Subcutaneous abdominal adipose tissue (tissue), 5 donors: Measurements from ENCODE around the gene DLD.
"Not testable (repeated sequence)": the region's sequence is repeated elsewhere in the genome, so short reads cannot be mapped to it uniquely, and the experiment has no call there.

Experiments
- H3K27ac ChIP-seq: one replicate; pipeline ENCODE4 v1.7.0; 2013; ENCODE audit warnings: low read depth, mild to moderate bottlenecking, inconsistent platforms, low read length, moderate library complexity
- H3K27me3 ChIP-seq, 5 donors: one replicate each; pipeline ENCODE4 v1.7.0; 2013; ENCODE audit warnings: low read length in 5 of 5, inconsistent platforms in 1 of 5; ENCODE audit not compliant: control insufficient read depth in 5 of 5, insufficient read depth in 4 of 5
- H3K36me3 ChIP-seq, 5 donors: one replicate each; pipeline ENCODE4 v1.7.0; 2013; ENCODE audit warnings: low read length in 5 of 5; ENCODE audit not compliant: control insufficient read depth in 5 of 5, insufficient read depth in 5 of 5
- H3K4me1 ChIP-seq, 5 donors: one replicate each; pipeline ENCODE4 v1.7.0; 2013; ENCODE audit warnings: low read length in 5 of 5, mild to moderate bottlenecking in 3 of 5, moderate library complexity in 1 of 5; ENCODE audit not compliant: control insufficient read depth in 5 of 5, insufficient read depth in 5 of 5
- H3K4me3 ChIP-seq, 5 donors: one replicate each; pipeline ENCODE4 v1.7.0; 2013; ENCODE audit warnings: low read length in 5 of 5, low read depth in 1 of 5
- H3K9ac ChIP-seq, 5 donors: one replicate each; pipeline ENCODE4 v1.7.0; 2013; ENCODE audit warnings: low read length in 5 of 5, mild to moderate bottlenecking in 4 of 5, moderate library complexity in 3 of 5
- H3K9me3 ChIP-seq, 5 donors: one replicate each; pipeline ENCODE4 v1.7.0; 2013; ENCODE audit warnings: low read length in 5 of 5; ENCODE audit not compliant: control insufficient read depth in 5 of 5
- donor health status: healthy.
- donor health status: healthy.
- donor health status: healthy.
- donor health status: healthy.
- donor health status: healthy.

The DLD gene

GRCh38 chr7:107951172-107951787 lies 60.3 kb downstream of the DLD start:
- H3K27me3 ChIP-seq, result no peaks in the 10 kb centered on the region
- H3K9ac ChIP-seq, result no peak overlapping the region
- H3K9me3 ChIP-seq, result no peaks in the 10 kb centered on the region
- peaks cover 0 to 34% (median 21%) of the 10 kb centered on the region in 5 donors for H3K4me1 ChIP-seq
- H3K27ac ChIP-seq, result no peak overlapping the region
- H3K4me3 ChIP-seq, result no peak overlapping the region
- peaks cover 4 to 65% (median 51%) of the 10 kb centered on the region in 5 donors for H3K36me3 ChIP-seq

- Histone ChIP-seq H3K4me1 (peaks cover 0 to 30% (median 21%) of the 10 kb centered on the region in 5 donors), H3K27me3 (no peaks in the 10 kb centered on the region), H3K4me3 (no peak overlapping the region), H3K9me3 (no peaks in the 10 kb centered on the region), H3K27ac (no peak overlapping the region), H3K9ac (no peak overlapping the region), H3K36me3 (peaks cover 4 to 66% (median 52%) of the 10 kb centered on the region in 5 donors)
These were observed 60.9 kb downstream of the DLD start for GRCh38 chr7:107951896-107952295.

- no peak overlapping the region for H3K4me3 ChIP-seq
- H3K9ac ChIP-seq, result no peak overlapping the region
- H3K36me3 ChIP-seq, result peaks cover 4 to 59% (median 43%) of the 10 kb centered on the region in 5 donors
- H3K27ac ChIP-seq, result peak overlapping the region; percentile 47
- peaks cover 0 to 36% (median 30%) of the 10 kb centered on the region in 5 donors for H3K4me1 ChIP-seq
- H3K9me3 ChIP-seq, result no peaks in the 10 kb centered on the region
- H3K27me3 ChIP-seq, result no peaks in the 10 kb centered on the region
These were observed 62.4 kb downstream of the DLD start for GRCh38 chr7:107953265-107953923.

GRCh38 chr7:107953924-107954303 lies 62.9 kb downstream of the DLD start:
- Histone ChIP-seq H3K27me3 (no peaks in the 10 kb centered on the region), H3K9ac (no peak overlapping the region), H3K4me1 (peaks cover 0 to 36% (median 31%) of the 10 kb centered on the region in 5 donors), H3K4me3 (no peak overlapping the region), H3K27ac (peak overlapping the region; percentile 47), H3K36me3 (peaks cover 4 to 58% (median 47%) of the 10 kb centered on the region in 5 donors), H3K9me3 (no peaks in the 10 kb centered on the region)

- Histone ChIP-seq H3K36me3 (peaks cover 4 to 69% (median 61%) of the 10 kb centered on the region in 5 donors), H3K9me3 (no peaks in the 10 kb centered on the region), H3K4me1 (peaks cover 4 to 43% (median 37%) of the 10 kb centered on the region in 5 donors), H3K9ac (no peak overlapping the region), H3K27me3 (no peaks in the 10 kb centered on the region), H3K27ac (no peak overlapping the region), H3K4me3 (no peak overlapping the region)
These were observed 64.4 kb downstream of the DLD start for GRCh38 chr7:107955394-107955793.

GRCh38 chr7:107956950-107957349 lies 66.0 kb downstream of the DLD start:
- H3K9ac ChIP-seq, H3K4me3 ChIP-seq, H3K9me3 ChIP-seq, H3K27me3 ChIP-seq: not testable (repeated sequence)
- peak overlapping the region; percentile 79 for H3K27ac ChIP-seq
- H3K4me1 ChIP-seq, result peaks cover 4 to 55% (median 47%) of the 10 kb centered on the region in 5 donors
- H3K36me3 ChIP-seq, result peaks cover 0 to 65% (median 60%) of the 10 kb centered on the region in 5 donors

GRCh38 chr7:107957436-107957835 lies 66.5 kb downstream of the DLD start:
- peak overlapping the region; percentile 79 for H3K27ac ChIP-seq

GRCh38 chr7:107958764-107959526 lies 68.0 kb downstream of the DLD start:
- peak overlapping the region in 1 of 5 donors; percentile 70 for H3K9ac ChIP-seq
- no peaks in the 10 kb centered on the region for H3K9me3 ChIP-seq
- peaks cover 5 to 63% (median 51%) of the 10 kb centered on the region in 5 donors for H3K36me3 ChIP-seq
- H3K4me1 ChIP-seq, result peaks cover 4 to 49% (median 39%) of the 10 kb centered on the region in 5 donors
- H3K27ac ChIP-seq, result peak overlapping the region; percentile 79
- no peaks in the 10 kb centered on the region for H3K27me3 ChIP-seq
- peak overlapping the region in 2 of 5 donors; percentile 2 to 33 for H3K4me3 ChIP-seq

More at GRCh38 chr7:107957436-107957835, 66.5 kb downstream of the DLD start:
- H3K9ac ChIP-seq, result peak overlapping the region in 1 of 5 donors; percentile 70
- no peak overlapping the region for H3K4me3 ChIP-seq
- no peaks in the 10 kb centered on the region for H3K27me3 ChIP-seq
- H3K4me1 ChIP-seq, result peaks cover 4 to 55% (median 47%) of the 10 kb centered on the region in 5 donors
- no peaks in the 10 kb centered on the region for H3K9me3 ChIP-seq
- H3K36me3 ChIP-seq, result peaks cover 0 to 64% (median 59%) of the 10 kb centered on the region in 5 donors

- no peaks in the 10 kb centered on the region for H3K27me3 ChIP-seq
- peak overlapping the region; percentile 79 for H3K27ac ChIP-seq
- peak overlapping the region in 1 of 5 donors; percentile 2 for H3K4me3 ChIP-seq
- H3K36me3 ChIP-seq, result peaks cover 5 to 67% (median 55%) of the 10 kb centered on the region in 5 donors
- no peaks in the 10 kb centered on the region for H3K9me3 ChIP-seq
- H3K4me1 ChIP-seq, result peaks cover 4 to 47% (median 38%) of the 10 kb centered on the region in 5 donors
- no peak overlapping the region for H3K9ac ChIP-seq
These were observed 68.5 kb downstream of the DLD start for GRCh38 chr7:107959527-107959898.
